ENCODE data around the gene CYGB. TPM values are rescaled to one million over a fixed set of nuclear protein-coding genes. Genes with fewer than 3 reads are reported as not detected.

Gene CYGB
- total RNA-seq, 2 experiments from 2014 or later, result 0.44 to 0.57 TPM

DNA sequence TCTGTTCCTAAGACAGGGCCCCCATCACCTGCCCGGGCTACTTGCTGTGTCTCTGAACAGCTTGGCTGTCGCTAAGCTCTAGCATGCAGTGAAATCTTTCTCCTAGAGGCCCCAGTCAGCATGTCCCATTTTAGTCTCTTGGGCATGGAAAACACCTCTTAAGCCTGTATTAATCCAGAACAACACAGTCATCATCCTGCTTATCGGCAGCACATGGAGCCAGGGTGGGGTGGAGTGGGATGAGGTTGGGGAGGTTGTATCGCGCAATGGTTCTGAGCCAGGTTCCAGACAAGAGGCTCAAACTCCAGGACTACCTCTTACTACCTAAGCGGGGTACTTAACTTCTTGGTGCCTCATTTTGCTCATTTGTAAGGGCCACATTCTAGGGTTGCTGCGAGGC, 40.4 kb upstream of the CYGB start:
- no peaks in the 10 kb centered on the region for H3K4me1 ChIP-seq (ENCODE audit: insufficient read depth, low read length, poor library complexity, severe bottlenecking)
- no peaks in the 10 kb centered on the region for H3K79me2 ChIP-seq (ENCODE audit: insufficient read depth, low read depth, low read length)
- H2AFZ ChIP-seq (ENCODE audit: low read length), result no peak overlapping the region
- no peaks in the 10 kb centered on the region for H3K36me3 ChIP-seq (ENCODE audit: insufficient read depth, low read length)
- H3K9me3 ChIP-seq (ENCODE audit: low read length), result no peaks in the 10 kb centered on the region
- no peak overlapping the region for H3K4me2 ChIP-seq (ENCODE audit: low read length)
- no peaks in the 10 kb centered on the region for H3K9me2 ChIP-seq (ENCODE audit: insufficient read depth, low read length)
- intact Hi-C loops (cut with micrococcal nuclease; ENCODE audit: unreplicated experiment), result no loop called here
- no TSS peak for BruUV-seq (replicated peaks)
- POLR2A ChIA-PET, result interaction anchor here (1.0 kb wide), 1 partner anchor 11 kb away, joined by 3 read pairs; no protein-coding TSS in a partner anchor
- no peak for DNase-seq (ENCODE audit: low spot score)
- CTCF ChIA-PET (ENCODE audit: unreplicated experiment), result no interaction called here
- H4K20me1 ChIP-seq (ENCODE audit: insufficient read depth, low read length), result no peaks in the 10 kb centered on the region
- no peak overlapping the region for H3K27ac ChIP-seq (ENCODE audit: low read depth, low read length, poor library complexity, severe bottlenecking)
- H3K4me3 ChIP-seq (ENCODE audit: low read depth, low read length, poor library complexity, severe bottlenecking), result no peak overlapping the region
- TF ChIP-seq, protein P1, sequence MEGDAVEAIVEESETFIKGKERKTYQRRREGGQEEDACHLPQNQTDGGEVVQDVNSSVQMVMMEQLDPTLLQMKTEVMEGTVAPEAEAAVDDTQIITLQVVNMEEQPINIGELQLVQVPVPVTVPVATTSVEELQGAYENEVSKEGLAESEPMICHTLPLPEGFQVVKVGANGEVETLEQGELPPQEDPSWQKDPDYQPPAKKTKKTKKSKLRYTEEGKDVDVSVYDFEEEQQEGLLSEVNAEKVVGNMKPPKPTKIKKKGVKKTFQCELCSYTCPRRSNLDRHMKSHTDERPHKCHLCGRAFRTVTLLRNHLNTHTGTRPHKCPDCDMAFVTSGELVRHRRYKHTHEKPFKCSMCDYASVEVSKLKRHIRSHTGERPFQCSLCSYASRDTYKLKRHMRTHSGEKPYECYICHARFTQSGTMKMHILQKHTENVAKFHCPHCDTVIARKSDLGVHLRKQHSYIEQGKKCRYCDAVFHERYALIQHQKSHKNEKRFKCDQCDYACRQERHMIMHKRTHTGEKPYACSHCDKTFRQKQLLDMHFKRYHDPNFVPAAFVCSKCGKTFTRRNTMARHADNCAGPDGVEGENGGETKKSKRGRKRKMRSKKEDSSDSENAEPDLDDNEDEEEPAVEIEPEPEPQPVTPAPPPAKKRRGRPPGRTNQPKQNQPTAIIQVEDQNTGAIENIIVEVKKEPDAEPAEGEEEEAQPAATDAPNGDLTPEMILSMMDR (conservative IDR thresholded peaks at IDR 0.05; ENCODE audit: low read length), result no peak
- no peak for TF ChIP-seq EZH2phosphoT487 (IDR thresholded peaks at IDR 0.05; ENCODE audit: borderline replicate concordance, low read depth, low read length)

DNA sequence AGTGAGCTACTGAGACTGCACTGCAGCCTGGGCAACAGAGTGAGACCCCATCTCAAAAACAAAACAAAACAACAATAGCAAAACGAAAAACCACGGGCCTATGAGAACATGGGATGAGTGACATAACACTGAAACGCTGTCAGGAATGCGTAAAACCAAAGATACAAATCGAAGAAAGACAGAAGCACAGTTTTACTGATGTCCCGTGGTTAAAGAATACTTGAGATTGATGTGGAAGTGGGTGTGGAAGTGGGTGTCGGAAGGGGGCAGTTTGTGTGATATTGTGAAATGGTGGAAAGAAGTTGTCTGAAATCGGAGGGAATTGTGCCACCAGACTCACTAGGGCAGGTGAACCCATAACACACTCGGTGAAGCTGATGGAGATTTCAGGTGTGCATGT, 38.7 kb upstream of the CYGB start:
- ChIA-PET CTCF (ENCODE audit: unreplicated experiment) (no interaction called here), POLR2A (interaction anchor here (1.6 kb wide), 1 partner anchor 10 kb away, joined by 6 read pairs; no protein-coding TSS in a partner anchor)
- Histone ChIP-seq H3K9me2 (ENCODE audit: insufficient read depth, low read length) (no peaks in the 10 kb centered on the region), H3K4me3 (ENCODE audit: low read depth, low read length, poor library complexity, severe bottlenecking) (no peak overlapping the region), H3K4me2 (ENCODE audit: low read length) (no peak overlapping the region), H2AFZ (ENCODE audit: low read length) (no peak overlapping the region), H4K20me1 (ENCODE audit: insufficient read depth, low read length) (no peaks in the 10 kb centered on the region), H3K27ac (ENCODE audit: low read depth, low read length, poor library complexity, severe bottlenecking) (no peak overlapping the region), H3K4me1 (ENCODE audit: insufficient read depth, low read length, poor library complexity, severe bottlenecking) (no peaks in the 10 kb centered on the region), H3K9me3 (ENCODE audit: low read length) (no peaks in the 10 kb centered on the region), H3K79me2 (ENCODE audit: insufficient read depth, low read depth, low read length) (no peaks in the 10 kb centered on the region), H3K36me3 (ENCODE audit: insufficient read depth, low read length) (no peaks in the 10 kb centered on the region)
- intact Hi-C loops (cut with micrococcal nuclease; ENCODE audit: unreplicated experiment), result no loop called here
- BruUV-seq (replicated peaks), result no TSS peak
- DNase-seq (ENCODE audit: low spot score), result no peak
- TF ChIP-seq, protein P1 (conservative IDR thresholded peaks at IDR 0.05; ENCODE audit: low read length), result no peak
- TF ChIP-seq EZH2phosphoT487 (IDR thresholded peaks at IDR 0.05; ENCODE audit: borderline replicate concordance, low read depth, low read length), result no peak

DNA sequence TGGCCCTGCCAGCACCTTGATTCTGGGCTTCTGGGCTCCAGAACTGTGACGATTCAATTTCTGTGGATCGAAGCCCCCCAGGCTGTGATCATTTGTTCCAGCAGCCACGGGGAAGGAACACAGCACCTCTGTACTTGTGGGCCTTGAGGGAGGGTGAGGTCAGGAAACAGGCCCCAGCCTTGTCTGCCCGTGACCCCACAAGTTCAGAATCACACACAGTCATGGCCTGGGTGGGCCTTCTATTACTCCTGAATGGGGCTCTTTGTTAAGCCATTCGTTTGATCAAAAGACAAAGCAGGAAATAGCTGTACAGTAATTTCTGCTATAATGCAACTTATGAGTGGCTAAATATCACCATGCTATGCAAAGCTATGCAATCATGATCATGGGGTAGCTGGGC, 38.1 kb upstream of the CYGB start:
- no peak for TF ChIP-seq EZH2phosphoT487 (IDR thresholded peaks at IDR 0.05; ENCODE audit: borderline replicate concordance, low read depth, low read length)
- TF ChIP-seq, protein P1 (conservative IDR thresholded peaks at IDR 0.05; ENCODE audit: low read length), result no peak
- Histone ChIP-seq H3K4me3 (ENCODE audit: low read depth, low read length, poor library complexity, severe bottlenecking) (no peak overlapping the region), H3K36me3 (ENCODE audit: insufficient read depth, low read length) (no peaks in the 10 kb centered on the region), H3K4me2 (ENCODE audit: low read length) (no peak overlapping the region), H2AFZ (ENCODE audit: low read length) (no peak overlapping the region), H3K4me1 (ENCODE audit: insufficient read depth, low read length, poor library complexity, severe bottlenecking) (no peaks in the 10 kb centered on the region), H3K9me3 (ENCODE audit: low read length) (no peaks in the 10 kb centered on the region), H3K27ac (ENCODE audit: low read depth, low read length, poor library complexity, severe bottlenecking) (no peak overlapping the region), H3K9me2 (ENCODE audit: insufficient read depth, low read length) (no peaks in the 10 kb centered on the region), H3K79me2 (ENCODE audit: insufficient read depth, low read depth, low read length) (no peaks in the 10 kb centered on the region), H4K20me1 (ENCODE audit: insufficient read depth, low read length) (no peaks in the 10 kb centered on the region)
- ChIA-PET POLR2A (interaction anchor here (1.6 kb wide), 1 partner anchor 9 kb away, joined by 6 read pairs; no protein-coding TSS in a partner anchor), CTCF (ENCODE audit: unreplicated experiment) (no interaction called here)
- DNase-seq (ENCODE audit: low spot score), result no peak
- intact Hi-C loops (cut with micrococcal nuclease; ENCODE audit: unreplicated experiment), result no loop called here
- no TSS peak for BruUV-seq (replicated peaks)
